ENCODE data around the gene KRT31. TPM values are rescaled to one million over a fixed set of nuclear protein-coding genes. Genes with fewer than 3 reads are reported as not detected.

Gene KRT31
- total and polyA plus RNA-seq, 2 of the 4 experiments (the other 2 are of a cell fraction) = 0.05 TPM; not detected in 1

DNA sequence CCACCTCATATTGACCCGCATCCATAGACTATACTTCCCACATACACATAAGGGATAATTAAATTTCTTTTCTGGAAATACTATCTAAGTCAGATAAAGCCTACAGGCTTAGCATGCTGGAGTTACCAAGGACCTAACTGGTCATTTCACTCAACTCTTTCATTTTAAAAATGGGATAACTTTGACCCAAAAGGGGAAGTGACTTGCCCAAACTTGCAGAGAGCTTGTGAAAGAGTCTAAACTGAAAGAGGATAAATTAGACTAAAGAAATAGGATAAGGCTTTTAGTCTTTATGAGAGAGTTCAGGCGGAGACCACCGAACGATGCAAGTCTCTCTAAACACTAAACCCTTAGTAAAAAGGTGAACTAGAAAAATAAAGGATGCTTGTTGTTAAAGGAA, 42.9 kb downstream of the KRT31 start:
- H3K14ac ChIP-seq (replicated peaks; ENCODE audit: low read depth, low read length) = no peak overlapping the region
- no peak overlapping the region for H4K5ac ChIP-seq (ENCODE audit: low read depth, low read length)
- no peak overlapping the region for H3K4me2 ChIP-seq (ENCODE audit: low read depth, low read length)
- H3K4me3 ChIP-seq (ENCODE audit: insufficient read depth, low read depth, low read length) = no peak overlapping the region
- H3K18ac ChIP-seq (ENCODE audit: low read depth, low read length) = no peak overlapping the region
- no CpG with 5 or more reads among the region's 4 CpGs for WGBS, 2 experiments (ENCODE audit: extremely low coverage in 2 of 2, insufficient read length in 1 of 2)
- no peaks in the 10 kb centered on the region for H3K36me3 ChIP-seq (ENCODE audit: control insufficient read depth, insufficient read depth, low read length)
- no peak overlapping the region for H2BK120ac ChIP-seq (ENCODE audit: low read depth, low read length)
- H4K20me1 ChIP-seq (ENCODE audit: insufficient read depth, low read length) = no peaks in the 10 kb centered on the region
- ATAC-seq (ENCODE audit: low read depth) (no peak), DNase-seq (no peak)
- dilution Hi-C loops (cut with HindIII; ENCODE audit: low sequenced_read_pairs, unreplicated experiment) = no loop called here
- H4K91ac ChIP-seq (ENCODE audit: insufficient read depth, low read depth, low read length) = no peak overlapping the region
- no peak overlapping the region for H2AK9ac ChIP-seq (replicated peaks; ENCODE audit: low read depth, low read length, poor library complexity)
- H2AFZ ChIP-seq (replicated peaks; ENCODE audit: low read length, poor library complexity) = no peak overlapping the region
- CTCF ChIA-PET = interaction anchor here (1.0 kb wide), 1 partner anchor 470 kb away, joined by 10 read pairs; the partner anchor contains the start of gene KRT20
- H3K4ac ChIP-seq (ENCODE audit: low read depth, low read length) = no peak overlapping the region
- POLR2A ChIA-PET (ENCODE audit: unreplicated experiment) = no interaction called here
- H2BK5ac ChIP-seq (ENCODE audit: low read depth, low read length, poor library complexity, severe bottlenecking) = no peak overlapping the region
- H2AK5ac ChIP-seq (ENCODE audit: low read depth, low read length) = no peak overlapping the region
- no peaks in the 10 kb centered on the region for H3K4me1 ChIP-seq (ENCODE audit: control insufficient read depth, insufficient read depth, low read length)
- no peak overlapping the region for H3K27ac ChIP-seq (ENCODE audit: insufficient read depth, low read length)
- H3K9me3 ChIP-seq (ENCODE audit: control insufficient read depth, insufficient read depth, low read length) = peaks cover 5% of the 10 kb centered on the region
- no TSS peak for BruUV-seq (replicated peaks)
- in situ Hi-C loops (cut with MboI; ENCODE audit: low sequenced_read_pairs) = no loop called here
- no peak overlapping the region for H3K23ac ChIP-seq (ENCODE audit: low read depth, low read length)
- no peak for TF ChIP-seq CHD1 (IDR thresholded peaks at IDR 0.05; ENCODE audit: low read depth, low read length)
- TF ChIP-seq MXI1 (IDR thresholded peaks at IDR 0.05; ENCODE audit: borderline replicate concordance, low read depth, low read length) = no peak
- TF ChIP-seq RCOR1 (IDR thresholded peaks at IDR 0.05; ENCODE audit: insufficient replicate concordance, low read length) = no peak
- TF ChIP-seq POLR2A (IDR thresholded peaks at IDR 0.05; ENCODE audit: low read depth, low read length) = no peak
- TF ChIP-seq RFX5 (IDR thresholded peaks at IDR 0.05; ENCODE audit: low read depth, low read length) = no peak
- no peak for TF ChIP-seq NFE2L2 (IDR thresholded peaks at IDR 0.05; ENCODE audit: low read depth, low read length)
- no peak for TF ChIP-seq MAFK (IDR thresholded peaks at IDR 0.05; ENCODE audit: low read depth, low read length)
- TF ChIP-seq CEBPB (IDR thresholded peaks at IDR 0.05; ENCODE audit: low read depth, low read length) = no peak
- no peak for TF ChIP-seq FOS (IDR thresholded peaks at IDR 0.05; ENCODE audit: low read depth, low read length)
- TF ChIP-seq RAD21 (IDR thresholded peaks at IDR 0.05; ENCODE audit: low read length) = no peak
- TF ChIP-seq BHLHE40 (IDR thresholded peaks at IDR 0.05; ENCODE audit: low read depth, low read length) = no peak
- TF ChIP-seq MAZ (IDR thresholded peaks at IDR 0.05; ENCODE audit: borderline replicate concordance, low read depth, low read length) = no peak
- TF ChIP-seq, protein P1, sequence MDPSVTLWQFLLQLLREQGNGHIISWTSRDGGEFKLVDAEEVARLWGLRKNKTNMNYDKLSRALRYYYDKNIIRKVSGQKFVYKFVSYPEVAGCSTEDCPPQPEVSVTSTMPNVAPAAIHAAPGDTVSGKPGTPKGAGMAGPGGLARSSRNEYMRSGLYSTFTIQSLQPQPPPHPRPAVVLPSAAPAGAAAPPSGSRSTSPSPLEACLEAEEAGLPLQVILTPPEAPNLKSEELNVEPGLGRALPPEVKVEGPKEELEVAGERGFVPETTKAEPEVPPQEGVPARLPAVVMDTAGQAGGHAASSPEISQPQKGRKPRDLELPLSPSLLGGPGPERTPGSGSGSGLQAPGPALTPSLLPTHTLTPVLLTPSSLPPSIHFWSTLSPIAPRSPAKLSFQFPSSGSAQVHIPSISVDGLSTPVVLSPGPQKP (IDR thresholded peaks at IDR 0.05; ENCODE audit: borderline replicate concordance, low read depth, low read length) = no peak
- TF ChIP-seq, protein P2, sequence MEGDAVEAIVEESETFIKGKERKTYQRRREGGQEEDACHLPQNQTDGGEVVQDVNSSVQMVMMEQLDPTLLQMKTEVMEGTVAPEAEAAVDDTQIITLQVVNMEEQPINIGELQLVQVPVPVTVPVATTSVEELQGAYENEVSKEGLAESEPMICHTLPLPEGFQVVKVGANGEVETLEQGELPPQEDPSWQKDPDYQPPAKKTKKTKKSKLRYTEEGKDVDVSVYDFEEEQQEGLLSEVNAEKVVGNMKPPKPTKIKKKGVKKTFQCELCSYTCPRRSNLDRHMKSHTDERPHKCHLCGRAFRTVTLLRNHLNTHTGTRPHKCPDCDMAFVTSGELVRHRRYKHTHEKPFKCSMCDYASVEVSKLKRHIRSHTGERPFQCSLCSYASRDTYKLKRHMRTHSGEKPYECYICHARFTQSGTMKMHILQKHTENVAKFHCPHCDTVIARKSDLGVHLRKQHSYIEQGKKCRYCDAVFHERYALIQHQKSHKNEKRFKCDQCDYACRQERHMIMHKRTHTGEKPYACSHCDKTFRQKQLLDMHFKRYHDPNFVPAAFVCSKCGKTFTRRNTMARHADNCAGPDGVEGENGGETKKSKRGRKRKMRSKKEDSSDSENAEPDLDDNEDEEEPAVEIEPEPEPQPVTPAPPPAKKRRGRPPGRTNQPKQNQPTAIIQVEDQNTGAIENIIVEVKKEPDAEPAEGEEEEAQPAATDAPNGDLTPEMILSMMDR (conservative IDR thresholded peaks at IDR 0.05; ENCODE audit: low read depth, low read length) = no peak
- H3K9ac ChIP-seq (ENCODE audit: low read depth, low read length) = no peak overlapping the region
- no peak overlapping the region for H4K8ac ChIP-seq (ENCODE audit: low read depth in 2 of 2, low read length in 2 of 2)
- intact Hi-C loops (cut with micrococcal nuclease) = no loop called here
- no peak overlapping the region for H2BK15ac ChIP-seq (ENCODE audit: low read depth, low read length)
- peaks cover 7% of the 10 kb centered on the region; the same call in 1 of the 2 replicates for H3K27me3 ChIP-seq (ENCODE audit: control insufficient read depth, insufficient read depth, low read length)
- H3K56ac ChIP-seq (ENCODE audit: extremely low read depth, insufficient read depth, low read length) = no peak overlapping the region
- no peaks in the 10 kb centered on the region for H3K79me1 ChIP-seq (ENCODE audit: low read depth in 1 of 2, low read length in 2 of 2)
- no peaks in the 10 kb centered on the region for H3K9me1 ChIP-seq (ENCODE audit: insufficient read depth, low read length)
- H2BK20ac ChIP-seq (ENCODE audit: low read depth, low read length) = no peak overlapping the region
